ENCODE results near the gene CLEC7A.

Gene CLEC7A

GRCh38 chr12:10088955-10089900 lies 40.8 kb downstream of the CLEC7A start:
- DNase-seq = no peak

DNA sequence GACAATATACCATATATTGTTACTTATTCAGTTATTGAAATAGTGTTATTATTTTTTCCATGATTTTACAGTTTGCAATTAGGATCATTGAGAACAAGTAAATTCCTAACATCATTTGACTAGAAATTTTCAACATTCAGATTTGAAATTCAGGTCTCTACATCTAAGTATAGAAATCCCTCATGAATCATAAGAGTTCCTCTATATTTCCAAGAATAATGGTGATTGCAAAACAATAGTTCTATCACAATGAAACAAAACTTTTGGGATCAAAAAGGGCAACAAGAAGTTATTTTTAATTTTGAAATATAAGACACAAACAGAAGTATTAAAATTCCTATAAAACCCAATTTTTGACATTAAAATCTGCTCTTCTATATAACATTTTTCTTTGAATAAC lies 42.0 kb downstream of the CLEC7A start:
- no peak for DNase-seq

- DNase-seq = no peak
Observed at GRCh38 chr12:10086387-10086786, 43.6 kb downstream of the CLEC7A start.

DNA sequence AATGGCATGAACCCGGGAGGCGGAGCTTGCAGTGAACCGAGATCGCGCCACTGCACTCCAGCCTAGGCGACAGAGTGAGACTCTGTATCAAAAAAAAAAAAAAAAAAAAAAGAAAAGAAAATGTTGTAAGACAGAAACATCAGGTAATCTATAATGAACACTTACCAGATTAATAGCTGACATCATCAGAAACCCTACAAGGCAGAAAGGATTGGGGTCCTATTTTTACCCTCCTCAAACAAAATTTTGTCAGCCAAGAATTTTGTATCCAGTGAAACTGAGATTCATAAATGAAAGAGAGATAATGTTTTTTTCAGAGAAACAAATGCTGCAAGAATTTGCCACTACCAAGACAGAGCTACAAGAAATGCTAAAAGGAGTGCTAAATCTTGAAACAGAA lies 45.3 kb downstream of the CLEC7A start:
- no peak for DNase-seq

DNA sequence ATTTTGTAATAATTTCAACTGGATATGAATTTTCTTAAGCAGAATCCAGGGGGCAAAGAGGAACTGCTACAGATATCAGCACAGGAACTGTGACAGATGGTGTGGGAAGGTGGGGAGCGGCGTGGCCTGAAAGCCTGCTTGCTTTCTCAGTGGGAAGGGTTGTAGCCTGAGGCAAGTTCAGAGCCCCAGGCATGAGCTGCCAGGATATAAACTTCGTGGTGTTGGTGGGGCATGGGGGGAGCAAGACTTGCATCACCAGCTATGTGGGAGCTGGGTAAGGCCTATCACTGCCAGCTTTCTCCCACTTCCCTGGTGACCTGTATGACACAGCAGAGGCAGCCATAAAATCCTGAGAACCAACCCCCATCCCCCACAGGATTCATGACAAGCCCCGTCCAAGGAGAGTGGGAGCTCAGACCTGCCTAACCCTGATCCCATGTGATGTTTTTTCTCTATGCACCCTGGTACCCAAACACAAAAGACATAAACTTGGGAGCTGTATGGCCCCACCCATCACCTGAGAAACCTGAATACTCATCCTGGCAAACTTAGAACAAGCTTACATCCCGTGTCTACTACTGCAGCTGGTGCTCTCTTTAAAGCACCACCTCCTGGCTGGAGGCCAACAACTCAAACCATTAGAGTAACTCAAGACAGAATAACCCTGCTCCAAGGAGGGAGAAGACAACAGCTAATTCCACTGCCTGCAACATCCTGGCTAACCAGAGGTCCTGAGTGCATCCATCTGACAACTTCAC lies 47.7 kb downstream of the CLEC7A start:
- DNase-seq = no peak

GRCh38 chr12:10075451-10075850 lies 54.5 kb downstream of the CLEC7A start:
- DNase-seq = no peak

DNA sequence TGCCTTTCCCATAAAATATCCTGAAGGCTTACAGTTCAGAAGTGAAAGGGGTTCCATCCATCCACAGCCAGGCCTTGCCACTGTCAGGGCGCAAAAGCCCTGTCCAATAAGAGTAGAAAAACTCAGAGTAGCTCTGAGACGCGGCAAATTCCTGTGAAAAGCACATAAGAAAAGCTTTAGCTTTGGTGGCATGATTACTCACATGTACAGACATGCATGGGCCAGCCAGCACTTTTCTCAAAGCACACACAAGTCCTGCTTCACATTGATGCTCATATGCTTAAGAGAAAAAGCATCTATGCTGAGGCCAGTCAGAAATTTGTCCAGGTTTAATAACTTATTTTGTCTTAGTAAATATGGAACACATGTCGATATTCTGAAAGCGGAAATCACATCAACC lies 56.7 kb downstream of the CLEC7A start:
- no peak for DNase-seq

DNA sequence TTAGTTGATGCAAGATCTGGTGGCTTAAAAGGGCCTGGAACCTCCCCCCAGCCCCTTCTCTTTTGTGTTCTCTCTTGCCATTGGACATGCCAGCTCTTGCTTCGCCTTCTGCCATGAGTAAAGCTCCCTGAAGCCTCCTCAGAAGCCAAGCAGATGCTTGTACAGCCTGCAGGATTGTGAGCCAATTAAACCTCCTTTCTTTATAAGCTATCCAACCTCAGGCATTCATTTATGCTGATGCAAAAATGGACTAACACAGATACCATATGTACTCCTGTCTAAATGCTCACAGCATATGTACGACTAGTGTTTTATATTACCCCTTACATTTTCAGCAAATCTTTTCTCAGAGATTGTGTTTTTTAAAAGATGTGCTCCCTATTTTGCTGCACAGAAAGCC lies 57.9 kb downstream of the CLEC7A start:
- DNase-seq = no peak

DNA sequence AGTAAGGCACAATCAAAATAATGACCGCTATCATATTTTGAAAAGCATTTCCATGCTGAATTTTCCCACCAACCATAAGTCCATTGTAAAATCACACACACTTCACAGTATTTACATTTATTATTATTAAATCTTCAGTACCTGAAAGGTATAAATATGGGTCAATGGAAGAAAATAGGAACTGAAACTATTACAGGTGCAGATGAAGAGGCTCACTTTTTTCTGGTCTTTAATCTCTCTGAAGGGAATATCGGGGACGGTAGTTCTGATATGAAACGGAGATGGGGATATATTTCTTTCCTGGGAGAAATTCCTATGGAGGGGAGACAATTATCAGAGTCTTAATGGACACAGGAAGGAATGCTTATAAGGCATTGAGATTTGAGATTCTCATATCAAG lies 59.6 kb downstream of the CLEC7A start:
- no peak for DNase-seq

GRCh38 chr12:10069976-10070375 lies 60.0 kb downstream of the CLEC7A start:
- DNase-seq = no peak

GRCh38 chr12:10069099-10069498 lies 60.9 kb downstream of the CLEC7A start:
- DNase-seq = no peak

GRCh38 chr12:10068644-10069043 lies 61.4 kb downstream of the CLEC7A start:
- DNase-seq = no peak

- DNase-seq = no peak
Observed at GRCh38 chr12:10067942-10068341, 62.1 kb downstream of the CLEC7A start.

- DNase-seq = no peak
Observed at GRCh38 chr12:10067264-10067663, 62.7 kb downstream of the CLEC7A start.

Data from activated effector memory CD4-positive, alpha-beta T cell treated with anti-CD3 and anti-CD28 coated beads, Interleukin-2, amount 50 U/mL, for 16 hours (primary cell).